ENCODE results near the gene DCC.

The DCC gene

GRCh38 chr18:53134711-53135110, 794.7 kb downstream of the DCC start:
- Histone ChIP-seq H3K36me3 (ENCODE audit: control insufficient read depth, insufficient read depth, low read length) (no peaks in the 10 kb centered on the region), H3K4me3 (ENCODE audit: low read length) (no peak overlapping the region), H3K4me1 (ENCODE audit: control insufficient read depth, insufficient read depth, low read length) (no peaks in the 10 kb centered on the region), H3K9me3 (ENCODE audit: control insufficient read depth, insufficient read depth, low read length) (no peaks in the 10 kb centered on the region), H3K27ac (ENCODE audit: low read length) (no peak overlapping the region), H3K27me3 (ENCODE audit: control insufficient read depth, insufficient read depth, low read length) (no peaks in the 10 kb centered on the region)
- WGBS (ENCODE audit: insufficient coverage, insufficient read length): no CpG with 5 or more reads among the region's 3 CpGs
- DNase-seq (ENCODE audit: low read depth, low spot score): no peak

GRCh38 chr18:53135654-53136053, 795.7 kb downstream of the DCC start:
- H3K27ac ChIP-seq (ENCODE audit: low read length): no peak overlapping the region
- no peaks in the 10 kb centered on the region for H3K27me3 ChIP-seq (ENCODE audit: control insufficient read depth, insufficient read depth, low read length)
- H3K9me3 ChIP-seq (ENCODE audit: control insufficient read depth, insufficient read depth, low read length): no peaks in the 10 kb centered on the region
- H3K4me1 ChIP-seq (ENCODE audit: control insufficient read depth, insufficient read depth, low read length): no peaks in the 10 kb centered on the region
- no peak for DNase-seq (ENCODE audit: low read depth, low spot score)
- H3K4me3 ChIP-seq (ENCODE audit: low read length): no peak overlapping the region
- H3K36me3 ChIP-seq (ENCODE audit: control insufficient read depth, insufficient read depth, low read length): no peaks in the 10 kb centered on the region

- Histone ChIP-seq H3K36me3 (ENCODE audit: control insufficient read depth, insufficient read depth, low read length) (no peaks in the 10 kb centered on the region), H3K4me1 (ENCODE audit: control insufficient read depth, insufficient read depth, low read length) (no peaks in the 10 kb centered on the region), H3K27me3 (ENCODE audit: control insufficient read depth, insufficient read depth, low read length) (no peaks in the 10 kb centered on the region), H3K9me3 (ENCODE audit: control insufficient read depth, insufficient read depth, low read length) (no peaks in the 10 kb centered on the region), H3K27ac (ENCODE audit: low read length) (no peak overlapping the region), H3K4me3 (ENCODE audit: low read length) (no peak overlapping the region)
- DNase-seq (ENCODE audit: low read depth, low spot score): no peak
- no CpG with 5 or more reads among the region's 5 CpGs for WGBS (ENCODE audit: insufficient coverage, insufficient read length)
Measured at GRCh38 chr18:53139746-53140500, 799.9 kb downstream of the DCC start.

- no peak for DNase-seq (ENCODE audit: low read depth, low spot score)
- no peaks in the 10 kb centered on the region for H3K27me3 ChIP-seq (ENCODE audit: control insufficient read depth, insufficient read depth, low read length)
Measured at GRCh38 chr18:53142005-53142404, 802.0 kb downstream of the DCC start.

GRCh38 chr18:53147472-53147871, 807.5 kb downstream of the DCC start:
- Histone ChIP-seq H3K4me1 (ENCODE audit: control insufficient read depth, insufficient read depth, low read length) (no peaks in the 10 kb centered on the region), H3K9me3 (ENCODE audit: control insufficient read depth, insufficient read depth, low read length) (no peaks in the 10 kb centered on the region), H3K27me3 (ENCODE audit: control insufficient read depth, insufficient read depth, low read length) (no peaks in the 10 kb centered on the region), H3K36me3 (ENCODE audit: control insufficient read depth, insufficient read depth, low read length) (no peaks in the 10 kb centered on the region), H3K4me3 (ENCODE audit: low read length) (no peak overlapping the region), H3K27ac (ENCODE audit: low read length) (no peak overlapping the region)
- no peak for DNase-seq (ENCODE audit: low read depth, low spot score)

More at GRCh38 chr18:53142005-53142404, 802.0 kb downstream of the DCC start:
- Histone ChIP-seq H3K4me3 (ENCODE audit: low read length) (no peak overlapping the region), H3K27ac (ENCODE audit: low read length) (no peak overlapping the region), H3K9me3 (ENCODE audit: control insufficient read depth, insufficient read depth, low read length) (no peaks in the 10 kb centered on the region), H3K4me1 (ENCODE audit: control insufficient read depth, insufficient read depth, low read length) (no peaks in the 10 kb centered on the region), H3K36me3 (ENCODE audit: control insufficient read depth, insufficient read depth, low read length) (no peaks in the 10 kb centered on the region)
- no CpG with 5 or more reads among the region's 4 CpGs for WGBS (ENCODE audit: insufficient coverage, insufficient read length)

GRCh38 chr18:53148123-53148522, 808.1 kb downstream of the DCC start:
- Histone ChIP-seq H3K4me1 (ENCODE audit: control insufficient read depth, insufficient read depth, low read length) (no peaks in the 10 kb centered on the region), H3K27ac (ENCODE audit: low read length) (no peak overlapping the region), H3K9me3 (ENCODE audit: control insufficient read depth, insufficient read depth, low read length) (no peaks in the 10 kb centered on the region), H3K36me3 (ENCODE audit: control insufficient read depth, insufficient read depth, low read length) (no peaks in the 10 kb centered on the region), H3K4me3 (ENCODE audit: low read length) (no peak overlapping the region), H3K27me3 (ENCODE audit: control insufficient read depth, insufficient read depth, low read length) (no peaks in the 10 kb centered on the region)
- DNase-seq (ENCODE audit: low read depth, low spot score): no peak
- WGBS (ENCODE audit: insufficient coverage, insufficient read length): no CpG with 5 or more reads among the region's 5 CpGs

GRCh38 chr18:53152476-53152875, 812.5 kb downstream of the DCC start:
- Histone ChIP-seq H3K27me3 (ENCODE audit: control insufficient read depth, insufficient read depth, low read length) (no peaks in the 10 kb centered on the region), H3K4me1 (ENCODE audit: control insufficient read depth, insufficient read depth, low read length) (no peaks in the 10 kb centered on the region), H3K9me3 (ENCODE audit: control insufficient read depth, insufficient read depth, low read length) (no peaks in the 10 kb centered on the region), H3K36me3 (ENCODE audit: control insufficient read depth, insufficient read depth, low read length) (no peaks in the 10 kb centered on the region), H3K4me3 (ENCODE audit: low read length) (no peak overlapping the region), H3K27ac (ENCODE audit: low read length) (no peak overlapping the region)
- no peak for DNase-seq (ENCODE audit: low read depth, low spot score)
- WGBS (ENCODE audit: insufficient coverage, insufficient read length): no CpG with 5 or more reads among the region's 2 CpGs

- no peaks in the 10 kb centered on the region for H3K27me3 ChIP-seq (ENCODE audit: control insufficient read depth, insufficient read depth, low read length)
- no peak for DNase-seq (ENCODE audit: low read depth, low spot score)
- H3K36me3 ChIP-seq (ENCODE audit: control insufficient read depth, insufficient read depth, low read length): no peaks in the 10 kb centered on the region
- H3K9me3 ChIP-seq (ENCODE audit: control insufficient read depth, insufficient read depth, low read length): no peaks in the 10 kb centered on the region
- H3K4me3 ChIP-seq (ENCODE audit: low read length): no peak overlapping the region
- no CpG with 5 or more reads among the region's 4 CpGs for whole genome bisulfite sequencing (ENCODE audit: insufficient coverage, insufficient read length)
- no peak overlapping the region for H3K27ac ChIP-seq (ENCODE audit: low read length)
- H3K4me1 ChIP-seq (ENCODE audit: control insufficient read depth, insufficient read depth, low read length): no peaks in the 10 kb centered on the region
Measured at GRCh38 chr18:53153281-53153680, 813.3 kb downstream of the DCC start.

- Histone ChIP-seq H3K9me3 (ENCODE audit: control insufficient read depth, insufficient read depth, low read length) (no peaks in the 10 kb centered on the region), H3K4me3 (ENCODE audit: low read length) (no peak overlapping the region), H3K27ac (ENCODE audit: low read length) (no peak overlapping the region), H3K27me3 (ENCODE audit: control insufficient read depth, insufficient read depth, low read length) (no peaks in the 10 kb centered on the region), H3K36me3 (ENCODE audit: control insufficient read depth, insufficient read depth, low read length) (no peaks in the 10 kb centered on the region), H3K4me1 (ENCODE audit: control insufficient read depth, insufficient read depth, low read length) (no peaks in the 10 kb centered on the region)
- no peak for DNase-seq (ENCODE audit: low read depth, low spot score)
- WGBS (ENCODE audit: insufficient coverage, insufficient read length): no CpG with 5 or more reads among the region's 5 CpGs
Measured at GRCh38 chr18:53153800-53154199, 813.8 kb downstream of the DCC start.

- no peak for DNase-seq (ENCODE audit: low read depth, low spot score)
- Histone ChIP-seq H3K27ac (ENCODE audit: low read length) (no peak overlapping the region), H3K4me1 (ENCODE audit: control insufficient read depth, insufficient read depth, low read length) (no peaks in the 10 kb centered on the region), H3K27me3 (ENCODE audit: control insufficient read depth, insufficient read depth, low read length) (no peaks in the 10 kb centered on the region), H3K9me3 (ENCODE audit: control insufficient read depth, insufficient read depth, low read length) (no peaks in the 10 kb centered on the region), H3K4me3 (ENCODE audit: low read length) (no peak overlapping the region), H3K36me3 (ENCODE audit: control insufficient read depth, insufficient read depth, low read length) (no peaks in the 10 kb centered on the region)
- no CpG with 5 or more reads among the region's 1 CpG for WGBS (ENCODE audit: insufficient coverage, insufficient read length)
Measured at GRCh38 chr18:53165770-53166169, 825.8 kb downstream of the DCC start.

- no peaks in the 10 kb centered on the region for H3K27me3 ChIP-seq (ENCODE audit: control insufficient read depth, insufficient read depth, low read length)
- no peaks in the 10 kb centered on the region for H3K9me3 ChIP-seq (ENCODE audit: control insufficient read depth, insufficient read depth, low read length)
- DNase-seq (ENCODE audit: low read depth, low spot score): no peak
- no peak overlapping the region for H3K27ac ChIP-seq (ENCODE audit: low read length)
- no peaks in the 10 kb centered on the region for H3K4me1 ChIP-seq (ENCODE audit: control insufficient read depth, insufficient read depth, low read length)
- H3K4me3 ChIP-seq (ENCODE audit: low read length): no peak overlapping the region
- H3K36me3 ChIP-seq (ENCODE audit: control insufficient read depth, insufficient read depth, low read length): no peaks in the 10 kb centered on the region
- WGBS (ENCODE audit: insufficient coverage, insufficient read length): no CpG with 5 or more reads among the region's 5 CpGs
Measured at GRCh38 chr18:53169346-53169745, 829.3 kb downstream of the DCC start.
